SIG-M5 (cell line): ENCODE results near the gene SNTN.
A peak's percentile ranks its signal among the peaks of the same experiment; 100 is the strongest.

Source experiments
- DNase-seq: peaks from one replicate; lab custom pipeline; 2025; lab: John Stamatoyannopoulos, UW

Gene SNTN

DNA sequence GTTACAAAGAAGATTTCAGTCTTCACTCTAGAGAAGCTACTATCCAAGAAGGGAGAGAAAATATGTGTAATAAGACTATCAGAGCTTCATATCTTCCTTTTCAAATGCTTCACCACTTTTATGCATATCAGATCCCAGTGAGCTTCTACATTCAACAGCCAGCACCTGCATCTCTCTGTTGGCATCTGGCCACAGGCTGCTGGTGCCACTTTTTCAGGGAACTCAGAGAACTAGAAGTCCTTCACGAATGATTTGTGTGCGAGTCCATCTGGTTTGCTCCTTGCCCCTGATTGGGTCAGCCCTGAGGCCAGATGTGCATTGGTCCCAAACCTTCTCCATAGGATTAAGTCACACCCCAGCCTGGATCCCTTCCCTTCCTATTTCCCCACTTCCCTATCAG is 22.1 kb downstream of the SNTN start:
- DNase-seq: no peak

DNA sequence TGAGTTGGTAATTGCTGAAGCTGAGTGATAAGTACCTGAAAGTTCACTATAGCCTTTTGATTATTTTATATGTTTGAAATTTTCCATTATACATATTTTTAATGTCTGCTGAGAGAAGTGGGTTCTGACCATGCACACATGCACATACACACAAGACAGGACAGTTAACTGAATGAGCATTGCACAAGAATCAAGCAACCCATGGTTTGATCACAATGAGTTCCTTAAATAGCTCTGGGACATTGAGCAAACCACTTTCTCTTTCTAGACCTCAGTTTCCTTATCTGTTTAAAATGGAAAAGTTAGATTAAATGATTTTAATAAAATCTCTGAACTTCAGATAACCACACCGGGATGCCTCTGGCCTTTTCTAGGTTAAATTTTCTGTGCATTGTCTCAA is 26.7 kb downstream of the SNTN start:
- peak; percentile 77 for DNase-seq

DNA sequence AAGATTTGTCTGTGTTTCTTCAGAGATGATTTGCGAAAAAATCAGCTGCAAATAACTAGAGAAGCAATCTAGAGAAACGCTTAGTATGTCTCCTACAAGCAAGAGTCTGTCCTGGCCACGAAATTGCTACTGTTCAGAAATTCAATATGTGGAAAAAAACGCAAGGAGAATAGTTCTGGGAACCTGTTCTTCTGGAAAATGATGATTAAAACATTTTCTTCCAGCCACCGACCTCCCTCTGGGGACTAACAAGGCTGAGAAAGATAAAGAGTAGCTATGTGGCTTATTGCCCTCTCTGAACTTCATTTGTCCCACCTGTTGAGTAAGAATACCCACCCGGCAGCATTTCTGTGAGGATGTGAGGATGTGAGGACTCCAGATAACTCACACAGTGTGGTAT is 31.6 kb downstream of the SNTN start:
- DNase-seq: no peak

DNA sequence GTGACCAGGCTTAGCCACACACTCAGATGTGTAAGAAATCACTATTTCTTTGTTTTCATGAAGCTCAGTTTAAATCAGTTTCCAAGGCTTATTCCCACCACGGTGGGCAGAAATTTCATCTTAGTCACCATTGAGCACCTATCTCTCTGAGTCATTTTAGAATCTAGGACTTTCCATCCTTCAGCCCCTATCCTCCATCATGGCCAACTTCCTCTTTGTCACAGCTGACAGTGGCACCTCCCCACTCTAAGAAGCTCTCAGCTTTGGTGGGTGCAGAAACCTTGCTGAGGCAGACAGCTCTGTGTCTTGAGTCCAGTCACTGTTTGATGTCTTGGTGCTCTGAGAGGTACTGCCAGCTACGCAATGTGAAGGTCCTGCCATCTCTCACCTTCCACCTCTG is 32.9 kb downstream of the SNTN start:
- no peak for DNase-seq

DNA sequence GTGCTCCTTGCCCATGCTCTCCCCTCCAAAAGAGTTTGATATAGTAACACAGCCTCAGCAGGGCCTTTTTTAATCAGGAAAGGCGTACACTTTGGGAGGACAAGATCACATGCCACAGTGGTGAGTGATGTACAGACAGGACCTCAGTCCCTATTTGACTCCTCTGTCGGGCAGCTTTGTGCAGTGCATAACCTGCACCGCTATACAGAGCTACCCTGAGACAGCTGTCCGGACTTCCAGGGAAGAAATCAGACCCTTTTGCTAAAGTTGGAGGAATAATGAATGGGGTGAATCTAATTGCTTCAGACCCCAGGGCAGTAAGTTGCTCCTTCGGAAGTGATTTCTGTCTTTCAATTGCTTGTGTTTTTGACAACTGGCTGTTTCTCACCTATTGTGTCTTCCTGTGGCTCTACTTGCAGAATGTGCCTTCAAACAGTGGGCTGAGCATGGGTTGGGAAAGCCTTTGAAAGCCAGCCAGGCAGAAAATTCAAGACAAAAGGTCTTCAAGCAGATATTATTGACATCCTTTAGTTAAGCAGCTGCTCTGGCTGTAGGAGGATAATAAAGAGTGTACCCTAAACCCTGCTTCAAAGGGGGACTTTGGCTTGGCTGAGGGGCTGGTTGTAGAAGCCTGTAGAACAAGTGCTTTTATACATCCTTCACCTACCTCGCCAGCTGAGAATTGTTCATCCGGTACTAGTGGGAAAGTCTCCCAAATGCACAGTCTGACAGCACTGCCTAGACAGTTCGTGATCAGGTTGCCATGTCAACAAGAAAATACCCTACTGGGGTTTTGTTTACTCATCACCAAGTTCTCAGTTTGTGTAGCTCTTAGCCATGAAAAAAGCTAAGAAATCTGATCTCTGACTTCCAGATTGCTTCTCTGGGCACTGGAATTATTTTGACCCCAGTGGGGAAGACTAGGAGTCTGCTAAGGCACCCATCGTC is 35.1 kb downstream of the SNTN start:
- DNase-seq: no peak

DNA sequence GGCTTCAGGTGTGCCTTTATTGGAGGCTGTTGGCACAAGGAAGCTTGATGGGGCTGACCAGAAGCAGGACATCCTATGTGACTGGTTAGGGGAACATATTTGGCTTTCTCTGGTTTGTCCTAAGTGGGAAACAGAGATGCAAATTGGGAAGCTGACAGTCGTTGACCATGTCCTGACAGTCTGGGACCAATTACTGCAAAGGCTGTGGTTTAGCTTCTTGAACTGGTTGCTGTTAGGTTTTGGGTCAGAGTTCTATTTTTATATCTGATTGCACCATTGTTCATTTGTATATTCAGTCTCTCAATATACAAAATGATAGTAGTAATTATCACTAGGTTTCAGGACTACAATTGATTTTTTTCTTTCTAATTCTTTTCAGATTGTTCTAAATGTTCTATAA is 36.8 kb downstream of the SNTN start:
- DNase-seq: no peak

DNA sequence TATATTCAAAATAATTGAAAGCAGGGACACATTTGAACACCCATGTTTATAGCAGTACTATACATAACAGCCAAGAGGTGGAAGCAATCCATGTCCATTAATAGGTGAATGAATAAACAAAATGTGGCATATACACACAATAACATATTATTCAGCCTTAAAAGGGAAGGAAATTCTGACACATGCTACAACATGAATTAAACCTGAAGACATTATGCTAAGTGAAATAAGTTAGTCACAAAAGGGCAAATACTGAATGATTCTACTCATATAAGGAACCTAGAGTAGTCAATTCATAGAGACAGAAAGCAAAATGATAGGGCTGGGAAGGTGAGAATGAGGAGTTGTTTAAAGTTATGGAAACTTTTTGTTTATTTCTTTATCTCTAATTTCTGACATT is 40.9 kb downstream of the SNTN start:
- no peak for DNase-seq

DNA sequence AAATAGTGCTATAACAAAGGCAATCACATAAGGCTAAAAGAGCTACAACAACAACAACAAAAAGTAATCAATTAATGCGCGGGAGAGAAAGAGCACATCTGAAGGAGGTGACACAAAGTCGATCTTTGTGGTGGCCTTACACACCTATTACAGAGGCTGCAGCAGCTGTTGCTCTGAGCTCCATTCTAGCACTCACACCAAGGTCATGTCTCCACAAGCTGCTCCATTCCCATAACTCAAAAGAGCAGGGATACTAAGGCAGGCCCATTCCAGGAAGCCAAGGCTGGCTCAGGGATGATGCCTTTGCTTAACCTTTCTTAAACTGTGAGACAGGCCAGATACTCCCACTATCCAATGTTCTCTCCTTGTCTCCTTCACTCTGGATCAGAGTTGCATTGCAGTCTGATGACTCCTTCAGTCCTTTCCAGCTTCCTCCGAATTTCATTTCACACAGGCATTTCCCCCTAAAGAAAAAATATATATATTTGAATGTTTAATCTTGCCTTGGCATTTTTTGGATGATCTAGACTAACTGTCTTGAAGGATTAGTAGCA is 52.7 kb downstream of the SNTN start:
- DNase-seq: no peak

DNA sequence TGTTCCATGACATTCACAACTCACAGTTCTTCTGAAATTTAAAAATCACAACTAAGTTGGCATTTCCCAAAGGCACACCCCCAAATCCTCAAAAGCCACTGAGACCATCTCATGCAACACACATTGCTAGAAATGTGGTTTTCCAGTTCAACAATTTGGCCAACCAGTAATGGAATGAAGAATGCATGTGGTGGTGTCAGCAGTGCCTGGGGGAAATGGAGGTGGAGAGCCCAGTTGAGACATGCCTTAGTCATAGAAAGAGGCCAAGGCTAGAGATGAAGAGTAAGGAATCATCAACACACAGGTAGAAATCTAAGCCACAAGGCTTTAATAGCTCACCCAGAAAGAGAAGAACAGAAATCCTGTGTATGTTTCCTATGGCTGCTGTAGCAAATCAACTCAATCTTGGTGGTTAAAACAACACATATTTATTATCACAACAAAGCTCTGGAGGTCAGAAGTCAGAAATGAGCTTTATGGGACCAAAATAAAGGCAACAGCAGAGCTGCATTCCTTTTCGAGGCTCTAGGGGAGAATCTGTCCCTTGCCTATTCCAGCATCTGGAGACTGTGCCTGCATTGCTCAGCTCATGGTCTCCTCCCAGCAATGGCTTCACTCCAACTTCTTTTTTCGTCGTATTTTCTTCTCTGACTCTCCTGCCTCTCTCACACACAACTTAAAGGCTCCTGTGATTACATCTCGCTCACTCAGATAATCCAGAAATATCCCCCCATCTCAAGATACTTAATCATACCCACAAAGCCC is 54.0 kb downstream of the SNTN start:
- no peak for DNase-seq

DNA sequence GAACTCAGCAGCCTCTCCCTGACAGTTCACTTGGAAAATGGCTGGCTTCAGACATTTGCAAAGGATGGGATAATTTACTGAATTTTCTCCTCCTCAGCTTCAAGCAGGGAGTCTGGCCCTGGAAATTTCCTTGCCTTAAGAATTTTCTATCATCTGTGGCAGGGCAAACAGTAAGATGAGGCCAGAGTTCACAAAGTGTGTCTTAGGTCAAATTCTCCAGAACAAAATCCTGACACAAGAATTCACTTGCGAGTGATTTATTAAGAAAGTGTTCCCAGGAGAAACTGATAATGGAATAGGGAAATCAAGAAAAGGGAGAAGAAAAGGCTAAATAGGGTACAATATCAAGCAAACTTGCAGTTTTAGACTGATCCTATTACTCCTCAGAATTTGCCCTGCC is 55.3 kb downstream of the SNTN start:
- no peak for DNase-seq

DNA sequence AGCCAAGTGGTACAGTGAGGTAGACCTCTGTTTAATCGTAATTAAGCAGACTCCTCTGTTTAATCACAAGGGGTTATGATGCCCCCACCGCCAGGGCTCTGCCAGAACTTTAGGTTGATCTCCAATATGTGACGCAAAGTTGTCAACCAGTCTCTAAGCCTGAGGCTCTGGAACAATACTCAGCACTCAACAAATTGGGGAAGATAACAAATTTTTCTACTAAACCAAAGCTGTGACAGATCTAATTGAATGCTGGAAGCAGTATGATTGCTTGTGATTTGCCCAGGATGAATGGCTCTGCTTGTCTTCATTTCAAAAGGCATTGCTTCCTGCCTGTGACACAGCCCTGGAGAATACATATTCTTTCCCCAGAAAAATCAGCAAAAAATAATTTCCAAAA is 57.1 kb downstream of the SNTN start:
- DNase-seq: no peak
